Measurements from ENCODE around the gene ZNF823. TPM values are rescaled to one million over a fixed set of nuclear protein-coding genes. Genes with fewer than 3 reads are reported as not detected.

The ZNF823 gene
- total RNA-seq, 1 donor from 2014 or later, result 8.5 TPM

- DNase-seq, result peak; percentile 53
- H3K4me1 Mint-ChIP-seq (ENCODE audit: low read depth, unreplicated experiment), result peaks cover 6% of the 10 kb centered on the region
- no peaks in the 10 kb centered on the region for H3K36me3 Mint-ChIP-seq (ENCODE audit: unreplicated experiment)
- H3K4me3 Mint-ChIP-seq (ENCODE audit: unreplicated experiment), result peak overlapping the region; percentile 95
- H3K27ac Mint-ChIP-seq (ENCODE audit: unreplicated experiment), result peak overlapping the region; percentile 95
- H3K9me3 Mint-ChIP-seq (ENCODE audit: unreplicated experiment), result peaks cover 9% of the 10 kb centered on the region
- H3K27me3 Mint-ChIP-seq (ENCODE audit: unreplicated experiment), result peaks cover 6% of the 10 kb centered on the region
- no peak for TF ChIP-seq CTCF (IDR thresholded peaks at IDR 0.05; ENCODE audit: partially characterized antibody, unreplicated experiment)
These were observed 591 bp downstream of the ZNF823 start for GRCh38 chr19:11737964-11738745.

GRCh38 chr19:11736696-11737095 is 2.0 kb downstream of the ZNF823 start:
- H3K27ac Mint-ChIP-seq (ENCODE audit: unreplicated experiment), result peak overlapping the region; percentile 73
- H3K36me3 Mint-ChIP-seq (ENCODE audit: unreplicated experiment), result no peaks in the 10 kb centered on the region
- peak overlapping the region; percentile 78 for H3K4me3 Mint-ChIP-seq (ENCODE audit: unreplicated experiment)
- H3K27me3 Mint-ChIP-seq (ENCODE audit: unreplicated experiment), result peaks cover 6% of the 10 kb centered on the region
- peaks cover 11% of the 10 kb centered on the region for H3K9me3 Mint-ChIP-seq (ENCODE audit: unreplicated experiment)
- DNase-seq, result peak; percentile 15
- TF ChIP-seq CTCF (IDR thresholded peaks at IDR 0.05; ENCODE audit: partially characterized antibody, unreplicated experiment), result no peak
- peaks cover 6% of the 10 kb centered on the region for H3K4me1 Mint-ChIP-seq (ENCODE audit: low read depth, unreplicated experiment)

- H3K27ac Mint-ChIP-seq (ENCODE audit: unreplicated experiment), result no peak overlapping the region
- H3K9me3 Mint-ChIP-seq (ENCODE audit: unreplicated experiment), result peaks cover 11% of the 10 kb centered on the region
- H3K4me1 Mint-ChIP-seq (ENCODE audit: low read depth, unreplicated experiment), result peaks cover 6% of the 10 kb centered on the region
- no peak for DNase-seq
- H3K36me3 Mint-ChIP-seq (ENCODE audit: unreplicated experiment), result no peaks in the 10 kb centered on the region
- H3K4me3 Mint-ChIP-seq (ENCODE audit: unreplicated experiment), result no peak overlapping the region
- peaks cover 6% of the 10 kb centered on the region for H3K27me3 Mint-ChIP-seq (ENCODE audit: unreplicated experiment)
- no peak for TF ChIP-seq CTCF (IDR thresholded peaks at IDR 0.05; ENCODE audit: partially characterized antibody, unreplicated experiment)
These were observed 3.4 kb downstream of the ZNF823 start for GRCh38 chr19:11735375-11735774.

DNA sequence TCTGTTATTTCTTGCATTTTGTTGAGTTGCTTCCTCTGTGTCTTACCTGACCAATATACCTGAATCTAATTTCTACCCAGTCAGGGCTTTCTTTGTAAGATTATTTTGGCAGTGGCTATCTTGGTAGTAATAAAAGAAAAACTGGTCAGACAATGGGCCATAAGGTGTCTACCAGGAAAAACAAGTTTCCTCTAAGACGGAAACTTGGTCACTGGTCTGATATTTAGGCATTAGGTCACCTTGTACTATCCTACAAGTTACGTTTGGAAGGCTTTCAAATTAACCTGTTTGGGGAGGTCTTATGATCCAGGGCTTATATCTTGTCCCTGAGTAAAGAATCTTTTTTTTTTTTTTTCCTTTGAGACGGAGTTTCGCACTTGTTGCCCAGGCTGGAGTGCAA is 9.2 kb downstream of the ZNF823 start:
- no peak for DNase-seq
- Mint-ChIP-seq H3K4me3 (ENCODE audit: unreplicated experiment) (no peak overlapping the region), H3K27ac (ENCODE audit: unreplicated experiment) (no peak overlapping the region), H3K4me1 (ENCODE audit: low read depth, unreplicated experiment) (no peaks in the 10 kb centered on the region), H3K27me3 (ENCODE audit: unreplicated experiment) (no peaks in the 10 kb centered on the region), H3K36me3 (ENCODE audit: unreplicated experiment) (peaks cover 5% of the 10 kb centered on the region), H3K9me3 (ENCODE audit: unreplicated experiment) (peaks cover 2% of the 10 kb centered on the region)
- TF ChIP-seq CTCF (IDR thresholded peaks at IDR 0.05; ENCODE audit: partially characterized antibody, unreplicated experiment), result no peak

DNA sequence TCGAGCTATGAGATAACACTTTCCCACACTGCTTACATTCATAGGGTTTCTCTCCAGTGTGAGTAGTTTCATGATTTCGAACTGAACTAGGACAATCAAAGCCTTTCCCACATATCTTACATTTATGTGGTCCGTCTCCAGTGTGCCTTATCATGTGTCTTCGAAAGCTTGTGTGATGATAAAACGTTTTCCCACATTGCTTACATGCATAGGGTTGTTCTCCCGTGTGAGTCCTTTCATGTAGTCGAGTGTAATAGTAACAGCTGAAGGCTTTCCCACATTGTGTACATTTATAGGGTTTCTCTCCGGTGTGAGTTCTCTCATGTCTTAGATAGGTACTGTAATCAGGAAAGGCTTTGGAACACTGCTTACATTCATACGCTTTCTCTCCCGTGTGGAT is 16.3 kb downstream of the ZNF823 start:
- Mint-ChIP-seq H3K27ac (ENCODE audit: unreplicated experiment) (no peak overlapping the region), H3K36me3 (ENCODE audit: unreplicated experiment) (peaks cover 51% of the 10 kb centered on the region), H3K27me3 (ENCODE audit: unreplicated experiment) (no peaks in the 10 kb centered on the region), H3K9me3 (ENCODE audit: unreplicated experiment) (peaks cover 3% of the 10 kb centered on the region), H3K4me1 (ENCODE audit: low read depth, unreplicated experiment) (no peaks in the 10 kb centered on the region), H3K4me3 (ENCODE audit: unreplicated experiment) (no peak overlapping the region)
- DNase-seq, result no peak
- TF ChIP-seq CTCF (IDR thresholded peaks at IDR 0.05; ENCODE audit: partially characterized antibody, unreplicated experiment), result no peak

Measured in glutamatergic neuron (in vitro differentiated cells).